Endothelial cell (in vitro differentiated cells): ENCODE measurements around the gene ZNF554. TPM values are rescaled to one million over a fixed set of nuclear protein-coding genes. Genes with fewer than 3 reads are reported as not detected.

ENCODE experiments used
- DNase-seq: peaks from one replicate; pipeline ENCODE4 v3.0.0; 2021; ENCODE audit warnings: low spot score
- H3K27ac Mint-ChIP-seq: one replicate; pipeline ENCODE4 v1.8.0; 2021; ENCODE audit warnings: mixed read lengths, inconsistent platforms; ENCODE audit not compliant: unreplicated experiment
- H3K27me3 Mint-ChIP-seq: one replicate; pipeline ENCODE4 v1.8.0; 2021; ENCODE audit warnings: mild to moderate bottlenecking, moderate library complexity, mixed read lengths, inconsistent platforms; ENCODE audit not compliant: unreplicated experiment
- H3K36me3 Mint-ChIP-seq: one replicate; pipeline ENCODE4 v1.8.0; 2021; ENCODE audit warnings: mild to moderate bottlenecking, low read depth, mixed read lengths, inconsistent platforms; ENCODE audit not compliant: unreplicated experiment
- H3K4me1 Mint-ChIP-seq: one replicate; pipeline ENCODE4 v1.8.0; 2021; ENCODE audit warnings: mild to moderate bottlenecking, mixed read lengths, inconsistent platforms; ENCODE audit not compliant: unreplicated experiment
- H3K4me3 Mint-ChIP-seq: one replicate; pipeline ENCODE4 v1.8.0; 2021; ENCODE audit warnings: mild to moderate bottlenecking, mixed read lengths, inconsistent platforms; ENCODE audit not compliant: unreplicated experiment
- H3K9me3 Mint-ChIP-seq: one replicate; pipeline ENCODE4 v1.8.0; 2021; ENCODE audit warnings: mixed read lengths, inconsistent platforms; ENCODE audit not compliant: unreplicated experiment
- total RNA-seq: library from RNA; stranded (reverse); fragmentation: NEBNext Ultra II Directional; extraction: Animal tissue kit (Norgen Biotek cat#: 25700); gene quantifications from one replicate; pipeline ENCODE4 v1.2.1, GENCODE V29; 2021; ENCODE audit not compliant: unreplicated experiment
- TF ChIP-seq, protein P1 (sequence below): fragments of 200-600 bp; sonication (generic); IDR thresholded peaks from one replicate; pipeline ENCODE4 v1.5.0; 2021; ENCODE audit warnings: antibody characterized with exemption; ENCODE audit not compliant: unreplicated experiment

The ZNF554 gene
- total RNA-seq, 1 donor from 2014 or later = 9.0 TPM

GRCh38 chr19:2858864-2859263 lies 39.2 kb downstream of the ZNF554 start:
- Mint-ChIP-seq H3K36me3 (peaks cover 48% of the 10 kb centered on the region), H3K27me3 (peaks cover 19% of the 10 kb centered on the region), H3K9me3 (peaks cover 25% of the 10 kb centered on the region), H3K4me3 (no peak overlapping the region), H3K4me1 (no peaks in the 10 kb centered on the region), H3K27ac (no peak overlapping the region)
- TF ChIP-seq, protein P1, sequence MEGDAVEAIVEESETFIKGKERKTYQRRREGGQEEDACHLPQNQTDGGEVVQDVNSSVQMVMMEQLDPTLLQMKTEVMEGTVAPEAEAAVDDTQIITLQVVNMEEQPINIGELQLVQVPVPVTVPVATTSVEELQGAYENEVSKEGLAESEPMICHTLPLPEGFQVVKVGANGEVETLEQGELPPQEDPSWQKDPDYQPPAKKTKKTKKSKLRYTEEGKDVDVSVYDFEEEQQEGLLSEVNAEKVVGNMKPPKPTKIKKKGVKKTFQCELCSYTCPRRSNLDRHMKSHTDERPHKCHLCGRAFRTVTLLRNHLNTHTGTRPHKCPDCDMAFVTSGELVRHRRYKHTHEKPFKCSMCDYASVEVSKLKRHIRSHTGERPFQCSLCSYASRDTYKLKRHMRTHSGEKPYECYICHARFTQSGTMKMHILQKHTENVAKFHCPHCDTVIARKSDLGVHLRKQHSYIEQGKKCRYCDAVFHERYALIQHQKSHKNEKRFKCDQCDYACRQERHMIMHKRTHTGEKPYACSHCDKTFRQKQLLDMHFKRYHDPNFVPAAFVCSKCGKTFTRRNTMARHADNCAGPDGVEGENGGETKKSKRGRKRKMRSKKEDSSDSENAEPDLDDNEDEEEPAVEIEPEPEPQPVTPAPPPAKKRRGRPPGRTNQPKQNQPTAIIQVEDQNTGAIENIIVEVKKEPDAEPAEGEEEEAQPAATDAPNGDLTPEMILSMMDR = no peak
- DNase-seq = no peak

GRCh38 chr19:2863816-2864215 lies 44.1 kb downstream of the ZNF554 start:
- TF ChIP-seq, protein P1 = no peak
- peaks cover 26% of the 10 kb centered on the region for H3K36me3 Mint-ChIP-seq
- DNase-seq = no peak
- H3K27ac Mint-ChIP-seq = no peak overlapping the region
- peaks cover 12% of the 10 kb centered on the region for H3K27me3 Mint-ChIP-seq
- no peak overlapping the region for H3K4me3 Mint-ChIP-seq
- H3K9me3 Mint-ChIP-seq = peaks cover 21% of the 10 kb centered on the region
- no peaks in the 10 kb centered on the region for H3K4me1 Mint-ChIP-seq

DNA sequence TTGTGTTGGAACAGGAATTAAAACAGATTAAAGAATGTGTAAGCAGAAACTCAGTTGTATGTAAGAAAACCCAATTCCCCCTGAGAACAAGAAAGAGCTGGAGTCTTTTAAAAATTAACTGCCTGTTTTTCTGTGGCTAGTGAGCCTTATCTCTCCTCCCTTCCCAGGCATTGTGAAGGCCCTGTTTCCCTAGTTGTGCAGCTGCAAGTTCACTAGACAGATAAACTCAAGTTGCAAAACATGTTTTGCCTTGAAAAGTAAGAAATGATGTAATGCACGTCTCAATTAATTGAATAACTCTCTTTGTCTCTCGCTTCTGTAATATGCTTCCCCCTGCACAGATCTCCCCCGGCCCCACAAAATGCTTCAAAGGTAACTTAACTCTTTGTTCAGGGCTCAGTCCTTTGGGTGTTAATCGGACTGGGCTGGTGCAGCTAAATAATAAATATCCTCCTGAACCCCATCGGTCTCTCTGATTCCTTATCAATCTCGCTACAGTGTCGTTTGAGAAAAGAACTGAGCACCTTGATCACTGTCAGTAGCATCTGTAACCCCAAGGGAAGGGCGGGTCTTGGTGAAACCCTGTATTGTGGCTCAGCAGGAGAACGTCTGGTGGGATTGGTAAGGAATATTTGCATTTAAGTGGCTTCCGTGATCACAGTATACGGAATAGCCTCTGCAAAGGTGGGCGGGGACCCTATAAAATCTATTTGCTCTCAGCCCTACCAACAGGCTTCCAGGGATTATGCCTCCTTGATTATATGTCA lies 45.8 kb downstream of the ZNF554 start:
- peaks cover 11% of the 10 kb centered on the region for H3K27me3 Mint-ChIP-seq
- no peaks in the 10 kb centered on the region for H3K4me1 Mint-ChIP-seq
- H3K4me3 Mint-ChIP-seq = no peak overlapping the region
- TF ChIP-seq, protein P1 = no peak
- peaks cover 21% of the 10 kb centered on the region for H3K9me3 Mint-ChIP-seq
- no peak for DNase-seq
- H3K27ac Mint-ChIP-seq = no peak overlapping the region
- H3K36me3 Mint-ChIP-seq = peaks cover 18% of the 10 kb centered on the region

GRCh38 chr19:2866495-2867024 lies 46.9 kb downstream of the ZNF554 start:
- TF ChIP-seq, protein P1 = no peak
- H3K36me3 Mint-ChIP-seq = peaks cover 23% of the 10 kb centered on the region
- H3K4me1 Mint-ChIP-seq = no peaks in the 10 kb centered on the region
- no peak overlapping the region for H3K4me3 Mint-ChIP-seq
- no peak for DNase-seq
- peaks cover 21% of the 10 kb centered on the region for H3K9me3 Mint-ChIP-seq
- H3K27ac Mint-ChIP-seq = no peak overlapping the region
- peaks cover 11% of the 10 kb centered on the region for H3K27me3 Mint-ChIP-seq
